Kidney (tissue), 14 donors: ENCODE results near the gene PARD6G. TPM values are rescaled to one million over a fixed set of nuclear protein-coding genes. Genes with fewer than 3 reads are reported as not detected.

Experiments
- DNase-seq, 5 donors: peaks; one replicate each; pipeline ENCODE4 v3.0.0-alpha.2; 2013 to 2020
- FAIRE-seq: peaks from 2 replicates; lab custom pipeline; 2012; peaks lifted over from hg19 to GRCh38; lab: Jason Lieb, UNC
- H3K27ac ChIP-seq, 2 donors: one replicate each; pipeline ENCODE4 v1.7.0; 2013; ENCODE audit warnings: low read depth in 2 of 2, low read length in 2 of 2, inconsistent platforms in 1 of 2
- H3K27me3 ChIP-seq: one replicate; pipeline ENCODE4 v1.7.1; 2013; ENCODE audit warnings: low read length, inconsistent platforms; ENCODE audit not compliant: control insufficient read depth, insufficient read depth
- H3K36me3 ChIP-seq, 3 donors: one replicate each; pipeline versions ENCODE4 v1.7.0 to v1.7.1; 2013; ENCODE audit warnings: low read length in 3 of 3, control low read depth in 1 of 3, inconsistent platforms in 1 of 3; ENCODE audit not compliant: insufficient read depth in 3 of 3, control insufficient read depth in 2 of 3
- H3K4me1 ChIP-seq, 3 donors: one replicate each; pipeline versions ENCODE4 v1.7.0 to v1.7.1; 2013; ENCODE audit warnings: low read length in 3 of 3, inconsistent platforms in 1 of 3, low read depth in 1 of 3; ENCODE audit not compliant: control insufficient read depth in 2 of 3, insufficient read depth in 2 of 3
- H3K4me3 ChIP-seq, 3 donors: one replicate each; pipeline versions ENCODE4 v1.7.0 to v1.8.1; 2013; ENCODE audit warnings: low read length in 3 of 3, control low read depth in 1 of 3, inconsistent platforms in 1 of 3
- H3K9ac ChIP-seq, 3 donors: one replicate each; pipeline versions ENCODE4 v1.7.0 to v1.7.1; 2013; ENCODE audit warnings: low read length in 3 of 3, control low read depth in 1 of 3, inconsistent platforms in 1 of 3
- H3K9me3 ChIP-seq, 3 donors: one replicate each; pipeline versions ENCODE4 v1.7.0 to v1.7.1; 2013; ENCODE audit warnings: low read length in 3 of 3, control low read depth in 1 of 3, inconsistent platforms in 1 of 3; ENCODE audit not compliant: control insufficient read depth in 2 of 3, insufficient read depth in 1 of 3
- intact Hi-C: fragments of 100-400 bp; cut with DNase I; formaldehyde crosslinking; loops from one replicate; pipeline ENCODE4 v1.11.1; 2022
- polyA plus RNA-seq: library from polyadenylated mRNA; stranded (reverse); fragments of 350-450 nt; fragmentation: Illumina TruSeq; extraction: RNeasy Lipid Tissue Mini Kit (QIAGEN cat#74804); gene quantifications from one replicate; pipeline ENCODE4 v1.2.3, GENCODE V29; 2014; ENCODE audit warnings: low read depth, low replicate concordance; ENCODE audit not compliant: insufficient read depth
- total RNA-seq: library from RNA; stranded (reverse); fragmentation: NEBNext Ultra II Directional; extraction: Animal tissue kit (Norgen Biotek cat#: 25700); gene quantifications from one replicate; pipeline ENCODE4 v1.2.1, GENCODE V29; 2021
- TF ChIP-seq, protein P1 (sequence below): IDR thresholded peaks from 3 replicates; pipeline ENCODE4 v1.5.1; 2012; ENCODE audit warnings: mild to moderate bottlenecking, moderate library complexity, borderline replicate concordance; ENCODE audit not compliant: insufficient read depth; ENCODE audit errors: extremely low read depth
- donor health status: control.
- donor health status: control.
- donor health status: control.
- donor health status: control.
- donor health status: control.
- donor health status: DM: yes; HTN: yes; CAD: no.
- donor health status: Normal renal cell carcinoma (clear cell type).

The PARD6G gene
- total and polyA plus RNA-seq, 2 donors from 2014 or later, result 1.9 to 10.7 TPM

DNA sequence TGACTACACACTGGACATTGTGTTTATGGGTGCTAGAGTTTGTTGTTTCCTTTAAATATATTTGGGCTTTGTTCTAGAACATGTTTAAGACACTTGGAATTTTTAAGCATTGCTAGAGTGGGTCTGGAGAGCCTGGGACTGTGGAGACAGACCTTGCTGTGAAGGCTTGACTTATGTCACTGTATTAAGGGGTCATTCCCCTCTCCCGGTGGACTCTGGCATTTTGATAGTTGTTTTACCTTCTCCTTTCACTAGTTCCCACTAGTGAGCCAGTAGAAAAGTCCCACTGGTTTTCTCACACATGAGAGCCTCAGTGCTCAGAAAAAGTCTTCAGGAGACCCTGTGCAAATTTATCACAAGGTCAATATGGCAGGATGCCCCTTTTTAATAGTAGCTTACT is 119.7 kb downstream of the PARD6G start:
- no peak for DNase-seq
- no peak for FAIRE-seq
- Histone ChIP-seq H3K9ac (no peak overlapping the region), H3K9me3 (no peaks in the 10 kb centered on the region), H3K4me3 (no peak overlapping the region), H3K36me3 (peaks cover 0 to 5% (median 0%) of the 10 kb centered on the region in 3 donors), H3K27ac (no peak overlapping the region), H3K4me1 (no peaks in the 10 kb centered on the region), H3K27me3 (no peaks in the 10 kb centered on the region)
- intact Hi-C loops, result no loop called here
- TF ChIP-seq, protein P1, sequence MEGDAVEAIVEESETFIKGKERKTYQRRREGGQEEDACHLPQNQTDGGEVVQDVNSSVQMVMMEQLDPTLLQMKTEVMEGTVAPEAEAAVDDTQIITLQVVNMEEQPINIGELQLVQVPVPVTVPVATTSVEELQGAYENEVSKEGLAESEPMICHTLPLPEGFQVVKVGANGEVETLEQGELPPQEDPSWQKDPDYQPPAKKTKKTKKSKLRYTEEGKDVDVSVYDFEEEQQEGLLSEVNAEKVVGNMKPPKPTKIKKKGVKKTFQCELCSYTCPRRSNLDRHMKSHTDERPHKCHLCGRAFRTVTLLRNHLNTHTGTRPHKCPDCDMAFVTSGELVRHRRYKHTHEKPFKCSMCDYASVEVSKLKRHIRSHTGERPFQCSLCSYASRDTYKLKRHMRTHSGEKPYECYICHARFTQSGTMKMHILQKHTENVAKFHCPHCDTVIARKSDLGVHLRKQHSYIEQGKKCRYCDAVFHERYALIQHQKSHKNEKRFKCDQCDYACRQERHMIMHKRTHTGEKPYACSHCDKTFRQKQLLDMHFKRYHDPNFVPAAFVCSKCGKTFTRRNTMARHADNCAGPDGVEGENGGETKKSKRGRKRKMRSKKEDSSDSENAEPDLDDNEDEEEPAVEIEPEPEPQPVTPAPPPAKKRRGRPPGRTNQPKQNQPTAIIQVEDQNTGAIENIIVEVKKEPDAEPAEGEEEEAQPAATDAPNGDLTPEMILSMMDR, result no peak

DNA sequence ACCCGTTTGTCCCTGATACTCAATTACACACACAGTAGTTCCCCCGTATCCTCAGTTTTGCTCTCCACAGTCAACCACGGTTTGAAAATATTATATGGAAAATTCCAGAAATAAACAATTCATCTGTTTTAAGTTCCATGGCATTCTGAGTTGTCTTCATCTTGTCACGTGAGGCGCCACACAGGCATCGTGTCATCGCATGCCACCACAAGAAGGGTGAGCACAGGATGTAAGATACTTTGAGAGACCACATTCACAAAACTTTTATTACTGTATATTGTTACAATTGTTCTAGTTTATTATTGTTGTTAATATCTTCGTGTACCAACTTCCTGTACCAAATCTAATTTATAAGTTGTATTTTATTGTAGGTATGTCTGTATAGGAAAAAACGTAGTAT is 120.5 kb downstream of the PARD6G start:
- FAIRE-seq, result no peak
- Histone ChIP-seq H3K36me3 (peaks cover 0 to under 1% (median 0%) of the 10 kb centered on the region in 3 donors), H3K9me3 (no peaks in the 10 kb centered on the region), H3K4me1 (no peaks in the 10 kb centered on the region), H3K27me3 (no peaks in the 10 kb centered on the region), H3K9ac (no peak overlapping the region), H3K27ac (no peak overlapping the region), H3K4me3 (no peak overlapping the region)
- TF ChIP-seq, protein P1, result no peak
- DNase-seq, result no peak
- intact Hi-C loops, result no loop called here

- H3K36me3 ChIP-seq, result peaks cover 0 to 7% (median 0%) of the 10 kb centered on the region in 3 donors
- H3K9me3 ChIP-seq, result no peaks in the 10 kb centered on the region
- H3K27me3 ChIP-seq, result no peaks in the 10 kb centered on the region
- intact Hi-C loops, result no loop called here
- no peak overlapping the region for H3K4me3 ChIP-seq
- H3K9ac ChIP-seq, result no peak overlapping the region
- TF ChIP-seq, protein P1, result no peak
- FAIRE-seq (no peak), DNase-seq (no peak)
- no peaks in the 10 kb centered on the region for H3K4me1 ChIP-seq
- H3K27ac ChIP-seq, result no peak overlapping the region
Observed at GRCh38 chr18:80124131-80124530, 123.2 kb downstream of the PARD6G start.

- H3K4me3 ChIP-seq, result no peak overlapping the region
- H3K36me3 ChIP-seq, result peaks cover 2 to 7% (median 3%) of the 10 kb centered on the region in 3 donors
- no peaks in the 10 kb centered on the region for H3K9me3 ChIP-seq
- intact Hi-C loops, result no loop called here
- no peak overlapping the region for H3K9ac ChIP-seq
- no peaks in the 10 kb centered on the region for H3K27me3 ChIP-seq
- FAIRE-seq (no peak), DNase-seq (no peak)
- H3K4me1 ChIP-seq, result no peaks in the 10 kb centered on the region
- H3K27ac ChIP-seq, result no peak overlapping the region
- TF ChIP-seq, protein P1, result no peak
Observed at GRCh38 chr18:80120932-80121331, 126.4 kb downstream of the PARD6G start.
